Erythroblast (primary cell): ENCODE results near the gene ZYG11A.

Experiments used
- GATA1 ChIP-seq: IDR thresholded peaks from 2 replicates; pipeline ENCODE4 v1.6.1; 2011; ENCODE audit warnings: low read depth, mild to moderate bottlenecking, control low read depth, low read length, moderate library complexity
- POLR2A ChIP-seq: IDR thresholded peaks from 2 replicates; pipeline ENCODE4 v1.6.1; 2011; ENCODE audit warnings: mild to moderate bottlenecking, low read length

- no peak for TF ChIP-seq POLR2A
- TF ChIP-seq GATA1, result no peak
Measured at GRCh38 chr1:52906135-52906603, 63.6 kb downstream of the ZYG11A start.
